SW 1271 (cell line): Measurements from ENCODE around the gene NCAPH2.
A peak's percentile ranks its signal among the peaks of the same experiment; 100 is the strongest.

Experiments used
- DNase-seq, 2 experiments: peaks; one replicate each; lab custom pipeline; 2025; lab: John Stamatoyannopoulos, UW

The NCAPH2 gene

GRCh38 chr22:50548921-50549790 lies 41.1 kb downstream of the NCAPH2 start:
- no peak for DNase-seq

DNA sequence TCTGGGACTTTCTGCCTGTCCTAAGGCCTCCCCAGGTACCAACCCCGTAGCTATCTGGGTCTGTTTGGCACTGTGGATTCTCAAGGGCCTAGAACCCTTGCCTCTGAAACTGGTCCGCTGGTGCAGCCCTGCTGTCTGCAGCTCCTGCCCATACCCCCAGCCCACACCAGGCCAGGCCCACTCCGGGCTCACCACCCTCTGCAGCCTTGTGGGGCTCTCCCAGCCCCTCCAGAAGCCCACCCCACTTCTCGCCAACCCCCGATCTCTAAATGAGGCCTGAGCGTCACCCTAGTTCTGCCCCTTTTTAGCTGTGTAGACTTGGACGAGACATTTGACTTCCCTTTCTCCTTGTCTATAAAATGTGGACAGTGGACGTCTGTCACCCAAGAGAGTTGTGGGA lies 42.4 kb downstream of the NCAPH2 start:
- no peak for DNase-seq

DNA sequence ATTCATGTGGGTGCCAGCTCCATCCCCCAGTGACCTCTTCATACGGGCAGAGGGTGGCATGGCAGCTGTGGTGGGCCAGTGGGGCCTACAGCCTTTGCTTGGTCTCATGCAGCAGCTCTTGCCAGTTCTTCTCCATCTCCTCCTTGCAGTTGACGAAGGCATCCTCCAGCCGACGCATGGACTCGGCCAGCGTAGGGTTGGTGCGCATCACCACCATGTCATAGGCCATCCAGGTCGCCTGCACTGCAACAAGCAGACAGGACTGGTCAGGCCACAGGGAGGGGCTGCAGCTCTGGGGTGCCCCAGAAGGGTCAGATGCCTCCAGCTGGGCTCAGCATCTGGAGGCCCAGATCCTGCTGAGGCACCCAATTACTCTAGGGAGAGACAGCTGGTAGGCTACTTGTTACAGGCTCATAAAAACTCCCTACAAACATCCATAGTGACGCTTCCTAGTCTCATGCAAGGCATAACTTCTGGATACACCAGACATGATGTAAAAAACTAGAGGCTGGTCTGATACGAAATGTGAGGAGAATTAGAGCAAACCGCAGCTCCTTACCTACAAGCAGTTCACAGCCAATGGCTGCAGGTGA lies 43.2 kb downstream of the NCAPH2 start:
- no peak for DNase-seq

DNA sequence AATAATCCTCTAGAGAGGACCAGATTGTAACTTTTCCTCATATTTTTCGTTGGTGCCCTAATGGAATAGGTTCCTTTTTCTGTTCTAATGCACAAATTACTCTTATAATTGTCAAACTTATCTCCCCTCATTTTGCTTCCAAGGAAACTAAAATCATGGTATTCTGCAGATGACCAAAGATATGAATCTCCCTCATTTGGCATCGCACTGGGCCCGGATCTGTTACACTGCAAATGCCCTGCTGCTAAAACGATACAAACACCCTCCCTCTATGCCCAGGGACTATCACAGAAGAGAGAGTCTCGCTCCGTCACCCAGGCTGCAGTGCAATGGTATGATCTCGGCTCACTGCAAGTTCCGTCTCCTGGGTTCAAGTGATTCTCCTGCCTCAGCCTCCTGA lies 45.3 kb downstream of the NCAPH2 start:
- DNase-seq = no peak

GRCh38 chr22:50556703-50557102 lies 48.7 kb downstream of the NCAPH2 start:
- DNase-seq = no peak

GRCh38 chr22:50560034-50560433 lies 52.0 kb downstream of the NCAPH2 start:
- no peak for DNase-seq

- no peak for DNase-seq
Observed at GRCh38 chr22:50561401-50562358, 53.7 kb downstream of the NCAPH2 start.

GRCh38 chr22:50562523-50563412 lies 54.7 kb downstream of the NCAPH2 start, which contains the start of gene SYCE3:
Gene SYCE3 (minus strand): TSS chr22:50562919. CDS start chr22:50556405, 6,514 bp downstream.
- DNase-seq = peak; percentile 73 to 87

DNA sequence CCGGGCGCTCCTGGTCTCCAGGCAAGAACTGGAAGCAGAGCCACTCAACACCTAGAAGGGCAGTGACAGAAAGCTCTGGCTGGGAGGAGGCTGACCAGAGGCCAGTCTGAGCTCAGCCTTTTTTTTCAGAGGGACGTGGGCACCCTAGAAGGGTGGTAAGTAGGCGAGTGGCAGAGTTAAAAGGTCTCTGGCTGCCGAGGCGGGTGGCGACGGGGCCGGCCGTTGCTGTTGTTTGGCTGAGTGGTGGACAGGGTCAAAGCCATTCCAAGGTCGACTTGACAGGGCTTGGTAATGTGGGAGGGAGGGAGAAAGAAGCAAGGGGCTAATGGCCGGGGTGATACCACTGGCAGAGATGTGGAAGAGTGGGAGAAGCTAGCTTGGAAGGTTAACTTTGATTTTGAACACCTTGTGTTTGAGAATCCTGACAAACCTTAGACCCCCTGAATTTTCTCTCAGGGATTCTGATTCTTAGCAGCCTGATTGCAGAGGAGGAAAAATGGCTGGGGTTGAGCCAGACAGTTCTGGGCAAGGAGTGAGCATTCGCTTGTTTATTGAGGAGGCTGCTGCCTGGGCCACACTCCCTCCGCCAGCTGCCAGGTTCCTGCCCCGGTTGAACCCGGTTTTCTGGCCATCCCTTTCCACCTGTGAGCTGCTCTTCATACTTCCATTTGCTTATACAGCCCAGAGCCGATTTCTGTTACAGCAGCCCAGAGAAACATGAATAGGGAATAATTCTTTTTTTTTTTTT lies 55.6 kb downstream of the NCAPH2 start:
- DNase-seq = no peak

DNA sequence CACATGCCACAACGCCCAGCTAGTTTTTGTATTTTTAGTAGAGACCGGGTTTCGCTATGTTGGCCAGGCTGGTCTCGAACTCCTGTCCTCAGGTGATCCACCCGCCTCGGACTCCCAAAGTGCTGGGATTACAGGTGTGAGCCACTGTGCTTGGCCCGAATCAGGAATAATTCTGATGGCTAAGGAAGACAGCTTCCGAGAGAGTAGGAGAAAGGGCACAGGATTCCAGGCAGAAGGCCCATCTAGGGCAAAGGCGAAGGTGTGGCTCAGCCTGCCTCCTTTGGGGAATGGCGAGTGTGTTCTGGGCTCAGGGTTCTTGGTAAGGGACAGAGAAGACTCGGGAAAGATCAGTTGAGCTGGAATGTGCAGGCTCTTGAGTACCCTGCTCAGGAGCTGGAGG lies 56.3 kb downstream of the NCAPH2 start:
- no peak for DNase-seq

GRCh38 chr22:50567721-50568252 lies 59.8 kb downstream of the NCAPH2 start:
- DNase-seq = no peak

GRCh38 chr22:50568626-50569025 lies 60.6 kb downstream of the NCAPH2 start:
- DNase-seq = no peak

- DNase-seq = no peak
Observed at GRCh38 chr22:50569041-50569459, 61.0 kb downstream of the NCAPH2 start.

- no peak for DNase-seq
Observed at GRCh38 chr22:50569896-50570535, 62.0 kb downstream of the NCAPH2 start.

GRCh38 chr22:50570861-50571260 lies 62.8 kb downstream of the NCAPH2 start:
- DNase-seq = no peak

GRCh38 chr22:50571264-50572175 lies 63.5 kb downstream of the NCAPH2 start:
- no peak for DNase-seq

GRCh38 chr22:50572965-50573364 lies 64.9 kb downstream of the NCAPH2 start:
- DNase-seq = no peak

- no peak for DNase-seq
Observed at GRCh38 chr22:50573491-50574382, 65.7 kb downstream of the NCAPH2 start.
